Measurements from ENCODE around the gene DOCK4. TPM values are rescaled to one million over a fixed set of nuclear protein-coding genes. Genes with fewer than 3 reads are reported as not detected.

Gene DOCK4
- total and polyA plus RNA-seq, 7 donors = 3.0 to 28.5 (median 14.1) TPM

DNA sequence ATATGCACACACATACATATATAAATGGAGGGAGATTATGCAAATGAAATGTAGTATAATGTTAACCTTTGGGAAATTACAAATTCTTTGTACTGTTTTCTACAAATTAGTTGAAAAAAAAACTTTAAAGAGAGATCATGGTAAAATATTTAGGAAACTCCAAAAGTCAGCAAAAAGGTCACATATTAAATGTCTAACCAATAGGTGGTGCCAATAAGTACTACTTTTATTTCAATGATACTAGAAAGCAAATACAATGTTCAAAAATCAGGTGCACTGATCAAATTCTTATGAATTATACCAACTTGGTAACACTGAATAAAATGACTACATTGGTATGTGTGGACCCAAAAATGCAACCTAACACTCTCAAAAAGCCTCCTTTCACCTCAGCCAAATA lies 276.9 kb downstream of the DOCK4 start:
- Histone ChIP-seq H3K27ac (no peak overlapping the region), H3K27me3 (no peaks in the 10 kb centered on the region), H3K4me1 (peaks cover 0 to 7% (median 0%) of the 10 kb centered on the region in 4 donors), H3K36me3 (peaks cover 0 to 4% (median 0%) of the 10 kb centered on the region in 4 donors), H3K4me3 (no peak overlapping the region), H3K9me3 (no peaks in the 10 kb centered on the region)
- no peak for DNase-seq
- TF ChIP-seq POLR2A (IDR thresholded peaks at IDR 0.05) (no peak), POLR2AphosphoS5 (IDR thresholded peaks at IDR 0.05) (no peak), EP300 (IDR thresholded peaks at IDR 0.05) (no peak)
- TF ChIP-seq, protein P1, sequence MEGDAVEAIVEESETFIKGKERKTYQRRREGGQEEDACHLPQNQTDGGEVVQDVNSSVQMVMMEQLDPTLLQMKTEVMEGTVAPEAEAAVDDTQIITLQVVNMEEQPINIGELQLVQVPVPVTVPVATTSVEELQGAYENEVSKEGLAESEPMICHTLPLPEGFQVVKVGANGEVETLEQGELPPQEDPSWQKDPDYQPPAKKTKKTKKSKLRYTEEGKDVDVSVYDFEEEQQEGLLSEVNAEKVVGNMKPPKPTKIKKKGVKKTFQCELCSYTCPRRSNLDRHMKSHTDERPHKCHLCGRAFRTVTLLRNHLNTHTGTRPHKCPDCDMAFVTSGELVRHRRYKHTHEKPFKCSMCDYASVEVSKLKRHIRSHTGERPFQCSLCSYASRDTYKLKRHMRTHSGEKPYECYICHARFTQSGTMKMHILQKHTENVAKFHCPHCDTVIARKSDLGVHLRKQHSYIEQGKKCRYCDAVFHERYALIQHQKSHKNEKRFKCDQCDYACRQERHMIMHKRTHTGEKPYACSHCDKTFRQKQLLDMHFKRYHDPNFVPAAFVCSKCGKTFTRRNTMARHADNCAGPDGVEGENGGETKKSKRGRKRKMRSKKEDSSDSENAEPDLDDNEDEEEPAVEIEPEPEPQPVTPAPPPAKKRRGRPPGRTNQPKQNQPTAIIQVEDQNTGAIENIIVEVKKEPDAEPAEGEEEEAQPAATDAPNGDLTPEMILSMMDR (IDR thresholded peaks at IDR 0.05) = no peak
- intact Hi-C loops (cut with DNase I) = no loop called here

DNA sequence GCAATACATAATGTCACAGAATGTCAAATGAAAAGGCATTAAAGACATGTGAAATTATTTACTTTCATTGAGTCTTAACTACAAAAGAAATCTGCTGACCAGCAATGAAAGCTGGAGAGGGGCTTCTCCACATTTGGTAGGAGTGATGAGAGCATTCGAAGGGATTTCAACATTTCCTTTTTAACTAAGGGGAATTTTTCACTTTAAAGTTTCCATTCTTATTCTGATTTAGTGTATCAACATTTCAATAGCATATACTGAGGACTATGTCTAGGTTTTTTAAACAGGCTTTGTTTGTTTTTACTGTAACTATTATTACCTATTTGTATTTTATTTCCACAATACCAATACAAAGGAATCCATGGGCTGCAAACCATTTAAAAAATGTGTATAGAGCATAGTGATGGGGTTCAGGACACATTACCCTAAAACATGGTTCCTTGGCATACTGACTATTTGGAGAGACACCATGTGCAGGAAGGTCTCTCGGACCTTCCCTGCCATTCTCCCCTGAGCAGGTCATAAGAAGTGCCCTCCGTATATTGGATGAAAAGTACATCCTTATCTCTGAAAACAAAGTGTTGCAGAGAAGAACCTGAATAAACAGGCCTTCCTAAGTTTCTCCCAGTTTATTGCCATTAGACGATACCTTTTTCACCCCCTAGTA lies 278.7 kb downstream of the DOCK4 start:
- peaks cover 0 to 7% (median 0%) of the 10 kb centered on the region in 4 donors for H3K4me1 ChIP-seq
- WGBS, 2 donors = 83 to 93% methylated on average over 4 of the region's 4 CpGs
- TF ChIP-seq EP300 (IDR thresholded peaks at IDR 0.05) = no peak
- TF ChIP-seq POLR2AphosphoS5 (IDR thresholded peaks at IDR 0.05) = no peak
- TF ChIP-seq, protein P1 (IDR thresholded peaks at IDR 0.05) = no peak
- TF ChIP-seq POLR2A (IDR thresholded peaks at IDR 0.05) = no peak
- no peak overlapping the region for H3K4me3 ChIP-seq
- no peak for DNase-seq
- H3K36me3 ChIP-seq = no peaks in the 10 kb centered on the region
- intact Hi-C loops (cut with DNase I) = no loop called here
- no peaks in the 10 kb centered on the region for H3K27me3 ChIP-seq
- no peaks in the 10 kb centered on the region for H3K9me3 ChIP-seq
- no peak overlapping the region for H3K27ac ChIP-seq

DNA sequence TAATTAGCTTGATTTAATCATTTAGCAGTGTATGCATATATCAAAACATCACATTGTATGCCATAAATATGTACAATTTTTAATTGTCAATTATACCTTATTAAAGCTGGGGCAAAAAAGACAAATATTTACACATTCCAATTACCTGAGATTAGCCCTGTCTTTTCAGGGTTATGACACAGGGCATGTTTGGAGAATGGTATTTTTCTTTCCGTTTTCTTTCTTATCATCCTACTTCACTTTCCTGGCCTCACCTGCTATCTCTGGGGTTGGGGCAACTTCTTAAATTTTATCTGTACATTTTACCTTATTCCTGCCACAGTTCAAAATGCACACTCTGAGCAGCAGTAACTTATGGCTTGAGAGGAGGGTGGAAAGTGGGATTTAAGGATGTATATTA lies 285.9 kb downstream of the DOCK4 start:
- Histone ChIP-seq H3K36me3 (no peaks in the 10 kb centered on the region), H3K9me3 (no peaks in the 10 kb centered on the region), H3K4me1 (no peaks in the 10 kb centered on the region), H3K27ac (no peak overlapping the region), H3K4me3 (no peak overlapping the region), H3K27me3 (no peaks in the 10 kb centered on the region)
- no peak for DNase-seq
- intact Hi-C loops (cut with DNase I) = no loop called here
- TF ChIP-seq, protein P1 (IDR thresholded peaks at IDR 0.05) = no peak
- no peak for TF ChIP-seq POLR2A (IDR thresholded peaks at IDR 0.05)
- no peak for TF ChIP-seq EP300 (IDR thresholded peaks at IDR 0.05)
- no peak for TF ChIP-seq POLR2AphosphoS5 (IDR thresholded peaks at IDR 0.05)
- 32 to 74% methylated on average over 1 of the region's 1 CpG for WGBS, 2 donors

DNA sequence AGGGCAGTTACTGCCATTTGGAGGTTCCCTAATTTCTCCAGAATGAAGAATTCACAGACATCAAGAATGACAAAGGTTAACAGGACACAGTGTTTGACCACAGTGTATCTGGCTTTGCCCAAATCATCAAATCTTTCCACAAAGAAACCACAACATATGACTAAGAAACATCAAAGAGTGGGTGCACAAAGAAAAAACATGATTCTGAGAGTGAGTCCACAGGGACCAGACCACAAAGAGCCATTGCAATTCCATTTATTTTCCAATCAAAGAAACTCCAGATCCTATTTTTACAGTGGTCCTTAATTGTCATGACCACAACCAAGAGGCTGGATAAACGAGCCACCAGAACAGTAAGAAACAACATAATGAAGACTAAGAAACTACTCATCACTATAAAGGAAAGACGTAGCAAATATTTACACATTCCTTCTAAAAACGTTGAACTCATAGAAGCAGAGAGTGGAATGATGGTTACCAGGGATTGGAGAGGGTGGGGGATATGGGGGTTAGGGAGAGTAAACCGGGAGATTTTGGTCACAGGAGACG lies 286.5 kb downstream of the DOCK4 start:
- H3K27me3 ChIP-seq = no peaks in the 10 kb centered on the region
- DNase-seq = no peak
- H3K36me3 ChIP-seq = no peaks in the 10 kb centered on the region
- no peaks in the 10 kb centered on the region for H3K4me1 ChIP-seq
- H3K4me3 ChIP-seq = no peak overlapping the region
- no peaks in the 10 kb centered on the region for H3K9me3 ChIP-seq
- TF ChIP-seq EP300 (IDR thresholded peaks at IDR 0.05) = no peak
- TF ChIP-seq, protein P1 (IDR thresholded peaks at IDR 0.05) = no peak
- no peak for TF ChIP-seq POLR2AphosphoS5 (IDR thresholded peaks at IDR 0.05)
- intact Hi-C loops (cut with DNase I) = no loop called here
- no peak overlapping the region for H3K27ac ChIP-seq
- WGBS, 2 donors = 72 to 75% methylated on average over 5 of the region's 5 CpGs

DNA sequence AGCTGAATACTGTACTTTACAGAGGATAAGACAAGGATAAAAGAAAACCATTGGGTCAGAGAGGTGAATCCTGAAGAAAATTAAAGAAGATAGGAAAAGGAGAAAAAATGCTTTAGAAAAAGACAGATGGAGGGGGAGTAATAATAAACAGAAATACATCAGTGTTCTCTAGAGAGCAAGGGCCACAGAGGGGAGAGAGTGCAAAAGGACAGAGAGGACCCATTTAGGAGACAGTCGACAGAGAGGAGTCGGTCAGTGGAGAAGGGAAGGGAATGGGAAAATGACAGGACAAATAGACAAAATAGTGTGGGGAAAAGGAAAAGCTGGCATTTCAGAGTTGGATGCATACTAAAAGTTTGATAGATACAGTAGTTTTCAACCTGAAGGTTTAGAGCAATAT lies 287.0 kb downstream of the DOCK4 start:
- H3K27ac ChIP-seq = no peak overlapping the region
- no peaks in the 10 kb centered on the region for H3K9me3 ChIP-seq
- no peaks in the 10 kb centered on the region for H3K36me3 ChIP-seq
- no peaks in the 10 kb centered on the region for H3K27me3 ChIP-seq
- no peaks in the 10 kb centered on the region for H3K4me1 ChIP-seq
- WGBS, 2 donors = 91 to 93% methylated on average over 2 of the region's 2 CpGs
- DNase-seq = no peak
- no peak for TF ChIP-seq POLR2AphosphoS5 (IDR thresholded peaks at IDR 0.05)
- TF ChIP-seq, protein P1 (IDR thresholded peaks at IDR 0.05) = no peak
- no peak for TF ChIP-seq POLR2A (IDR thresholded peaks at IDR 0.05)
- TF ChIP-seq EP300 (IDR thresholded peaks at IDR 0.05) = no peak
- intact Hi-C loops (cut with DNase I) = no loop called here
- H3K4me3 ChIP-seq = no peak overlapping the region
